Activated CD8-positive, alpha-beta T cell treated with anti-CD3 and anti-CD28 coated beads for 36 hours (primary cell): ENCODE measurements around the gene TNK2. TPM values are rescaled to one million over a fixed set of nuclear protein-coding genes. Genes with fewer than 3 reads are reported as not detected.

Experiments
- ATAC-seq: fragments of 200-7000 bp; cut with Tn5 transposase; one replicate; pipeline ENCODE4 v1.10.0; 2021; ENCODE audit warnings: mild to moderate bottlenecking, moderate library complexity
- CTCF ChIA-PET: fragments of 350-600 bp; sonication (Branson Sonifier 250); formaldehyde crosslinking; loops from one replicate; lab custom pipeline; 2021; ENCODE audit warnings: antibody characterized with exemption; lab: Charles Lee
- POLR2A ChIA-PET: fragments of 350-600 bp; sonication (Branson Sonifier 250); formaldehyde crosslinking; loops from one replicate; lab custom pipeline; 2021; ENCODE audit warnings: antibody characterized with exemption; lab: Charles Lee
- DNase-seq: peaks from one replicate; pipeline ENCODE4 v3.0.0-alpha.2; 2020
- H3K27ac Mint-ChIP-seq: one replicate; pipeline ENCODE4 v1.8.0; 2021; ENCODE audit warnings: mild to moderate bottlenecking, mixed read lengths
- H3K27me3 Mint-ChIP-seq: one replicate; pipeline ENCODE4 v1.8.0; 2021; ENCODE audit warnings: mixed read lengths
- H3K36me3 Mint-ChIP-seq: one replicate; pipeline ENCODE4 v1.8.0; 2021; ENCODE audit warnings: low read depth, mixed read lengths
- H3K4me1 Mint-ChIP-seq: one replicate; pipeline ENCODE4 v1.8.0; 2021; ENCODE audit warnings: low read depth, mixed read lengths
- H3K4me3 Mint-ChIP-seq: one replicate; pipeline ENCODE4 v1.8.0; 2021; ENCODE audit warnings: mild to moderate bottlenecking, moderate library complexity, mixed read lengths
- H3K9me3 Mint-ChIP-seq: one replicate; pipeline ENCODE4 v1.8.0; 2021; ENCODE audit warnings: mixed read lengths
- intact Hi-C: fragments of 100-400 bp; cut with micrococcal nuclease; formaldehyde crosslinking; loops from one replicate; pipeline ENCODE4 v1.10.0; 2022
- total RNA-seq, 2 experiments: library from RNA; stranded (reverse); gene quantifications; one replicate each; pipeline ENCODE4 v1.2.3, GENCODE V29; 2021
- TF ChIP-seq, protein P1 (sequence below): fragments of 200-600 bp; IDR thresholded peaks from one replicate; pipeline ENCODE4 v1.8.0; 2022; ENCODE audit warnings: antibody characterized with exemption, mild to moderate bottlenecking

Gene TNK2
- total RNA-seq, 2 experiments from 2014 or later, result 41.9 to 43.0 TPM

DNA sequence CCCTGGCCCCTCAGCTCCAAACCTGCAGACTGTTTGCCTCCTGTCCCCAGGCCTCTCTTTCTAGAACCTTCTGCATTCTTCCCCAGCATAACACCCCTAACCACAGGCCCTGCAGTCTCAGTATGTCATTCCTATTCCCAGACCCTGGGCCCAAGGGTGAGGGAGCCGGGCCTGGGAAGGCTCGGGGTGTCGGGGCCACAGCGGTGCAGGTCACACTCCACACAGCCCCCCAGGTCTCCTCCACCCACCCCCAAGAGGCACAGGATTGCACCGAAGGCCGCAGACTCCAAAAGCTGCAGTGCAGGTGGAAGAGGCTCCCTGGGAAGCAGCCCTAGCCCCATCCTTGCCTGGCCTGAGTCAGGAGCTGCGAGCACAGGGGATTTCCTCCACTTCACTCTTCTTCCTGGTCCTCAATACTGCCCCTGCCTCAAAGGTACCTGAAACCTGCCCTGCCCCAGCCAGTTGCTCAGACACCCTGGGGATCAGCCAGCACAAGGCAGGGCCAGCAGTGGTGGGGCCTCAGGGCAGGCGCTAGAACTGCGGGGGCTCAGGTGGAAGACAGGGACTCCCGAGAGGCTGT, 31.1 kb downstream of the TNK2 start:
- intact Hi-C loops, result no loop called here
- no peak overlapping the region for H3K27ac Mint-ChIP-seq

DNA sequence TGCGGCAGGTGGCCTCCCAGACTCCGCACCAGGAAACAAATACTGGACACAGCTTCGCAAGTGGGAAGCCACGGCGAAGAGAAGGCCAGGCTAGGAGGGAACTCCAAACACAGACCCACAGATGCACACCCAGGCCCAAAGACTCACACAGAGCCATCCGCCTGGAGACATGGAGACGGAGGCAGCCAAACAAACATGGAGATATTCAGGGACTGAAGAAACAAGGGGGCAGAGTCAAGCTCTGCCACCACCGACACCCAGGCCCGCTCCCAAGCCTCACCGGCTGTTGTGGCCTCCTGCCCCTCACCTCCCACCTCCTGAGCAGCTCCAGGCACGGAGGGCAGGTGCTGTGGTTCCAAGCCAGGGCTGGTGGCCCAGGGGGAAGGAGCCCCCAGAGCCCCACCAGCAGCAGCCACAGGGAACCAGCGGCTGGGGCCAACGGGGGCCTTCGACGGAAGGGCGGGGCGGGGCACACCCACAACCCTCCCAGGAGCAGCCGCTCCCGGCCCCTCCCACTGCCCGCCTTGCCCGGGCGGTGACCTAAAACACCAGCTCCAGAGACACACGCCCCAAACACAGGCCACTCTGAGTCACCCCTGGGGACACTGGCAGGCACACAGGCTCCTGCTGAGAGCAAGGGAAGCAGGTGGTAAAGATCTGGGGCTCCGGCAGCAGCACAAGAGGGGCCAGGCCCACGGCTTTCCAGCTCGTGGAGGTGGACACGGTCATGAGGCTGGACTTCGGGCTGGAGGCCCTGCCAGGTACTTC, 31.9 kb downstream of the TNK2 start:
- Mint-ChIP-seq H3K9me3 (no peaks in the 10 kb centered on the region), H3K36me3 (peaks cover 3% of the 10 kb centered on the region), H3K27ac (no peak overlapping the region), H3K27me3 (no peaks in the 10 kb centered on the region), H3K4me3 (no peak overlapping the region), H3K4me1 (peaks cover 2% of the 10 kb centered on the region)
- POLR2A ChIA-PET, result interaction anchor here (1.0 kb wide), 1 partner anchor 18 kb away, joined by 4 read pairs; no protein-coding TSS in a partner anchor
- TF ChIP-seq, protein P1, sequence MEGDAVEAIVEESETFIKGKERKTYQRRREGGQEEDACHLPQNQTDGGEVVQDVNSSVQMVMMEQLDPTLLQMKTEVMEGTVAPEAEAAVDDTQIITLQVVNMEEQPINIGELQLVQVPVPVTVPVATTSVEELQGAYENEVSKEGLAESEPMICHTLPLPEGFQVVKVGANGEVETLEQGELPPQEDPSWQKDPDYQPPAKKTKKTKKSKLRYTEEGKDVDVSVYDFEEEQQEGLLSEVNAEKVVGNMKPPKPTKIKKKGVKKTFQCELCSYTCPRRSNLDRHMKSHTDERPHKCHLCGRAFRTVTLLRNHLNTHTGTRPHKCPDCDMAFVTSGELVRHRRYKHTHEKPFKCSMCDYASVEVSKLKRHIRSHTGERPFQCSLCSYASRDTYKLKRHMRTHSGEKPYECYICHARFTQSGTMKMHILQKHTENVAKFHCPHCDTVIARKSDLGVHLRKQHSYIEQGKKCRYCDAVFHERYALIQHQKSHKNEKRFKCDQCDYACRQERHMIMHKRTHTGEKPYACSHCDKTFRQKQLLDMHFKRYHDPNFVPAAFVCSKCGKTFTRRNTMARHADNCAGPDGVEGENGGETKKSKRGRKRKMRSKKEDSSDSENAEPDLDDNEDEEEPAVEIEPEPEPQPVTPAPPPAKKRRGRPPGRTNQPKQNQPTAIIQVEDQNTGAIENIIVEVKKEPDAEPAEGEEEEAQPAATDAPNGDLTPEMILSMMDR, result no peak
- ATAC-seq (peak; percentile 68), DNase-seq (no peak)
- CTCF ChIA-PET, result interaction anchor here (1.0 to 1.4 kb wide), 2 partner anchors 15 to 18 kb away, joined by 3 to 4 read pairs; no protein-coding TSS in a partner anchor
- intact Hi-C loops, result no loop called here

More for the DNA sequence above, 31.1 kb downstream of the TNK2 start:
- Mint-ChIP-seq H3K36me3 (peaks cover 3% of the 10 kb centered on the region), H3K4me1 (peaks cover 2% of the 10 kb centered on the region), H3K4me3 (no peak overlapping the region), H3K9me3 (no peaks in the 10 kb centered on the region), H3K27me3 (no peaks in the 10 kb centered on the region)
- DNase-seq, result no peak
- ATAC-seq, result no peak
- TF ChIP-seq, protein P1, result no peak
- CTCF ChIA-PET, result interaction anchor here (1.0 to 1.4 kb wide), 2 partner anchors 16 to 17 kb away, joined by 3 to 4 read pairs; no protein-coding TSS in a partner anchor
- POLR2A ChIA-PET, result interaction anchor here (1.0 kb wide), 1 partner anchor 17 kb away, joined by 4 read pairs; no protein-coding TSS in a partner anchor

- ATAC-seq (no peak), DNase-seq (no peak)
- H3K4me3 Mint-ChIP-seq, result no peak overlapping the region
- peaks cover 3% of the 10 kb centered on the region for H3K36me3 Mint-ChIP-seq
- peaks cover 2% of the 10 kb centered on the region for H3K4me1 Mint-ChIP-seq
- POLR2A ChIA-PET, result no interaction called here
- H3K27ac Mint-ChIP-seq, result no peak overlapping the region
- no peaks in the 10 kb centered on the region for H3K9me3 Mint-ChIP-seq
- no peaks in the 10 kb centered on the region for H3K27me3 Mint-ChIP-seq
- TF ChIP-seq, protein P1, result no peak
- intact Hi-C loops, result no loop called here
- CTCF ChIA-PET, result interaction anchor here (1.4 kb wide), 1 partner anchor 19 kb away, joined by 4 read pairs; no protein-coding TSS in a partner anchor
These were observed 32.7 kb downstream of the TNK2 start for GRCh38 chr3:195875482-195876236.

- Mint-ChIP-seq H3K27ac (no peak overlapping the region), H3K36me3 (no peaks in the 10 kb centered on the region), H3K27me3 (no peaks in the 10 kb centered on the region), H3K9me3 (no peaks in the 10 kb centered on the region), H3K4me1 (peaks cover 2% of the 10 kb centered on the region), H3K4me3 (no peak overlapping the region)
- ChIA-PET POLR2A (no interaction called here), CTCF (no interaction called here)
- TF ChIP-seq, protein P1, result no peak
- intact Hi-C loops, result no loop called here
- DNase-seq (no peak), ATAC-seq (no peak)
These were observed 34.4 kb downstream of the TNK2 start for GRCh38 chr3:195873971-195874370.
